Measurements from ENCODE around the gene RSPO1.
"Not testable (repeated sequence)": the region's sequence is repeated elsewhere in the genome, so short reads cannot be mapped to it uniquely, and the experiment has no call there.

Gene RSPO1

GRCh38 chr1:37622131-37622530 lies 12.6 kb downstream of the RSPO1 start:
- in situ Hi-C loops (cut with MboI; ENCODE audit: low sequenced_read_pairs) = no loop called here

GRCh38 chr1:37621326-37621870 lies 13.3 kb downstream of the RSPO1 start:
- in situ Hi-C loops (cut with MboI; ENCODE audit: low sequenced_read_pairs) = no loop called here

- in situ Hi-C loops (cut with MboI; ENCODE audit: low sequenced_read_pairs) = no loop called here
These were observed 14.0 kb downstream of the RSPO1 start for GRCh38 chr1:37620707-37621106.

- in situ Hi-C loops (cut with MboI; ENCODE audit: low sequenced_read_pairs) = no loop called here
These were observed 18.4 kb downstream of the RSPO1 start for GRCh38 chr1:37616330-37616729.

GRCh38 chr1:37614105-37614504 lies 20.6 kb downstream of the RSPO1 start:
- in situ Hi-C loops (cut with MboI; ENCODE audit: low sequenced_read_pairs) = no loop called here

- in situ Hi-C loops (cut with MboI; ENCODE audit: low sequenced_read_pairs) = no loop called here
These were observed 22.5 kb downstream of the RSPO1 start for GRCh38 chr1:37612186-37612585.

- in situ Hi-C loops (cut with MboI; ENCODE audit: low sequenced_read_pairs) = no loop called here
These were observed 24.7 kb downstream of the RSPO1 start for GRCh38 chr1:37609994-37610393.

GRCh38 chr1:37609002-37609401 lies 25.7 kb downstream of the RSPO1 start:
- in situ Hi-C loops (cut with MboI; ENCODE audit: low sequenced_read_pairs) = no loop called here

- in situ Hi-C loops (cut with MboI; ENCODE audit: low sequenced_read_pairs) = no loop called here
These were observed 28.0 kb downstream of the RSPO1 start for GRCh38 chr1:37606481-37607263.

GRCh38 chr1:37605806-37606474 lies 28.8 kb downstream of the RSPO1 start:
- in situ Hi-C loops (cut with MboI; ENCODE audit: low sequenced_read_pairs) = no loop called here

- in situ Hi-C loops (cut with MboI; ENCODE audit: low sequenced_read_pairs) = no loop called here
These were observed 29.5 kb downstream of the RSPO1 start for GRCh38 chr1:37605061-37605650.

GRCh38 chr1:37602750-37603694 lies 31.7 kb downstream of the RSPO1 start:
- in situ Hi-C loops (cut with MboI; ENCODE audit: low sequenced_read_pairs) = no loop called here

- in situ Hi-C loops (cut with MboI; ENCODE audit: low sequenced_read_pairs) = no loop called here
These were observed 33.3 kb downstream of the RSPO1 start for GRCh38 chr1:37601441-37601840.

- in situ Hi-C loops (cut with MboI; ENCODE audit: low sequenced_read_pairs) = no loop called here
These were observed 34.8 kb downstream of the RSPO1 start for GRCh38 chr1:37599940-37600339.

- in situ Hi-C loops (cut with MboI; ENCODE audit: low sequenced_read_pairs) = no loop called here
These were observed 38.5 kb downstream of the RSPO1 start for GRCh38 chr1:37596182-37596667.

GRCh38 chr1:37595440-37596181 lies 39.1 kb downstream of the RSPO1 start, which contains the start of gene GNL2:
Gene GNL2, minus strand, starts transcription at chr1:37595937. Its CDS starts 115 bp downstream, at chr1:37595822.
- in situ Hi-C loops (cut with MboI; ENCODE audit: low sequenced_read_pairs) = no loop called here

- in situ Hi-C loops (cut with MboI; ENCODE audit: low sequenced_read_pairs) = no loop called here
These were observed 41.0 kb downstream of the RSPO1 start for GRCh38 chr1:37593726-37594125.

- in situ Hi-C loops (cut with MboI; ENCODE audit: low sequenced_read_pairs) = no loop called here
These were observed 45.8 kb downstream of the RSPO1 start for GRCh38 chr1:37588939-37589338.

- in situ Hi-C loops (cut with MboI; ENCODE audit: low sequenced_read_pairs) = not testable (repeated sequence)
These were observed 50.1 kb downstream of the RSPO1 start for GRCh38 chr1:37584544-37584943.

GRCh38 chr1:37575692-37576091 lies 59.0 kb downstream of the RSPO1 start:
- in situ Hi-C loops (cut with MboI; ENCODE audit: low sequenced_read_pairs) = no loop called here
